K562 (cell line): ENCODE results near the gene ATP5F1D. TPM values are rescaled to one million over a fixed set of nuclear protein-coding genes. Genes with fewer than 3 reads are reported as not detected.
"Not testable (repeated sequence)": the region's sequence is repeated elsewhere in the genome, so short reads cannot be mapped to it uniquely, and the experiment has no call there.

Experiments used
- ATAC-seq: fragments of 200-7000 bp; cut with Tn5 transposase; 3 replicates; pipeline ENCODE4 v1.9.1; 2020; ENCODE audit warnings: moderate library complexity
- BruUV-seq: library from RNA; stranded (reverse); fragments of 400-500 nt; replicated peaks from 2 replicates; lab custom pipeline; 2021; lab: Mats Ljungman, UMichigan
- CTCF ChIA-PET: fragments of 300-600 bp; formaldehyde crosslinking; extraction: SDS; loops from one replicate; lab custom pipeline; 2021; ENCODE audit warnings: low intra/inter-chr PET ratio; lab: Yijun Ruan, JAX
- POLR2A ChIA-PET: fragments of 300-600, 350-650 bp; sonication (Branson Sonifier 250); formaldehyde crosslinking; extraction: SDS; loops from one replicate; lab custom pipeline; 2021; ENCODE audit warnings: antibody characterized with exemption, inconsistent platforms; lab: Yijun Ruan, JAX
- DNase-seq, 4 experiments: peaks; one replicate each; pipeline versions ENCODE4 v3.0.0 to v3.0.0-alpha.2; 2011 to 2018; ENCODE audit warnings: low spot score in 3 of 4, mixed read lengths in 3 of 4; ENCODE audit errors: extremely low read depth in 1 of 4
- FAIRE-seq: peaks from 2 replicates; lab custom pipeline; 2011; peaks lifted over from hg19 to GRCh38; lab: Jason Lieb, UNC
- H2AFZ ChIP-seq: 2 replicates; pipeline ENCODE4 v1.6.0; 2011; ENCODE audit warnings: low read depth, low read length, control low read depth, inconsistent platforms
- H3K27ac ChIP-seq: fragments of 200-600 bp; 3 replicates; pipeline ENCODE4 v1.8.0; 2011; ENCODE audit warnings: low read depth, mild to moderate bottlenecking, control low read depth, inconsistent platforms, low read length, moderate library complexity, mixed read lengths; ENCODE audit errors: extremely low read depth
- H3K27me3 ChIP-seq, 2 experiments: fragments of 300-600 bp in 1 of 2; 2 replicates in 1 of 2; 3 replicates in 1 of 2; pipeline versions ENCODE4 v1.6.0 to v1.8.0; 2011; ENCODE audit warnings: inconsistent platforms in 2 of 2, low read length in 2 of 2, mild to moderate bottlenecking in 1 of 2, mixed read lengths in 1 of 2, moderate library complexity in 1 of 2; ENCODE audit not compliant: control insufficient read depth in 2 of 2, insufficient read depth in 2 of 2
- H3K36me3 ChIP-seq: fragments of 300-600 bp; 3 replicates; pipeline ENCODE4 v1.8.0; 2011; ENCODE audit warnings: mild to moderate bottlenecking, low read length, inconsistent platforms; ENCODE audit not compliant: control insufficient read depth, insufficient read depth
- H3K4me1 ChIP-seq, 2 experiments: fragments of 200-600 bp in 1 of 2; replicated peaks in 1 of 2; 2 replicates in 1 of 2; 3 replicates in 1 of 2; pipeline versions ENCODE4 v1.5.1 to v1.8.0; 2011; ENCODE audit warnings: inconsistent platforms in 2 of 2, low read length in 2 of 2, mild to moderate bottlenecking in 1 of 2, mixed read lengths in 1 of 2, moderate library complexity in 1 of 2; ENCODE audit not compliant: control insufficient read depth in 2 of 2, insufficient read depth in 2 of 2
- H3K4me2 ChIP-seq: 2 replicates; pipeline ENCODE4 v1.6.1; 2011; ENCODE audit warnings: low read length, control low read depth, inconsistent platforms, mixed read lengths; ENCODE audit not compliant: insufficient read depth
- H3K4me3 ChIP-seq: fragments of 200-600 bp; sonication (generic), shearing (Covaris generic); 2 replicates; pipeline ENCODE4 v1.5.1; 2016; ENCODE audit warnings: control low read depth, inconsistent platforms
- H3K79me2 ChIP-seq: fragments of 200-600 bp; 3 replicates; pipeline ENCODE4 v1.8.0; 2011; ENCODE audit warnings: low read length, inconsistent platforms; ENCODE audit not compliant: control insufficient read depth, insufficient read depth
- H3K9ac ChIP-seq, 2 experiments: 2 replicates each; pipeline versions ENCODE4 v1.6.0 to v1.6.1; 2011; ENCODE audit warnings: low read depth in 2 of 2, low read length in 2 of 2, control low read depth in 1 of 2, inconsistent platforms in 1 of 2, mild to moderate bottlenecking in 1 of 2, mixed read lengths in 1 of 2; ENCODE audit not compliant: insufficient read depth in 1 of 2
- H3K9me1 ChIP-seq: one replicate; pipeline ENCODE4 v1.6.0; 2011; ENCODE audit warnings: inconsistent platforms, mild to moderate bottlenecking, low read length, moderate library complexity; ENCODE audit not compliant: control insufficient read depth, insufficient read depth
- H3K9me3 ChIP-seq: replicated peaks from 2 replicates; pipeline ENCODE4 v1.5.1; 2011; ENCODE audit warnings: low read depth, low read length, inconsistent platforms; ENCODE audit not compliant: control insufficient read depth, insufficient read depth
- H4K20me1 ChIP-seq: replicated peaks from 2 replicates; pipeline ENCODE4 v1.6.1; 2011; ENCODE audit warnings: low read length, inconsistent platforms, mixed read lengths; ENCODE audit not compliant: control insufficient read depth, insufficient read depth
- FOXM1 ChIP-seq, 2 experiments: fragments of 450-650 bp in 1 of 2; sonication (generic) in 1 of 2; formaldehyde crosslinking in 1 of 2; IDR thresholded peaks; 2 replicates each; pipeline versions ENCODE4 v1.6.1 to v1.9.0; 2017 to 2022; ENCODE audit warnings: low read depth in 2 of 2, mild to moderate bottlenecking in 2 of 2, missing genetic modification reagents in 1 of 2, moderate library complexity in 1 of 2
- GABPB1 ChIP-seq: sonication (generic); formaldehyde crosslinking; IDR thresholded peaks from 2 replicates; pipeline ENCODE4 v1.8.0; 2022; ENCODE audit warnings: mild to moderate bottlenecking, missing genetic modification reagents
- NFIC ChIP-seq: fragments of 450-650 bp; IDR thresholded peaks from 2 replicates; pipeline ENCODE4 v1.6.1; 2017; ENCODE audit warnings: mild to moderate bottlenecking, inconsistent platforms
- POLR2G ChIP-seq: fragments of 200-400 bp; formaldehyde crosslinking; IDR thresholded peaks from 2 replicates; pipeline ENCODE4 v1.6.1; 2017; ENCODE audit warnings: low read depth, mild to moderate bottlenecking, antibody characterized with exemption, low read length, moderate library complexity
- RBFOX2 ChIP-seq: fragments of 200-400 bp; formaldehyde crosslinking; IDR thresholded peaks from 2 replicates; pipeline ENCODE4 v1.6.1; 2017; ENCODE audit warnings: low read depth, mild to moderate bottlenecking, low read length, moderate library complexity
- SAFB ChIP-seq: fragments of 200-400 bp; formaldehyde crosslinking; IDR thresholded peaks from 2 replicates; pipeline ENCODE4 v1.6.1; 2017; ENCODE audit warnings: low read depth, low read length, borderline replicate concordance
- SP1 ChIP-seq: sonication (generic); formaldehyde crosslinking; IDR thresholded peaks from 2 replicates; pipeline ENCODE4 v1.8.1; 2022; ENCODE audit warnings: mild to moderate bottlenecking, missing genetic modification reagents
- ZFX ChIP-seq: sonication (generic); formaldehyde crosslinking; IDR thresholded peaks from 2 replicates; pipeline ENCODE4 v1.8.0; 2022; ENCODE audit warnings: mild to moderate bottlenecking, missing genetic modification reagents, moderate library complexity
- ZNF384 ChIP-seq: IDR thresholded peaks from 2 replicates; pipeline ENCODE4 v1.6.1; 2012; ENCODE audit warnings: low read depth, low read length, improper control_type of control experiment
- WGBS: fragments of 100-300 bp; shearing (Covaris generic); methylation state at CpG from one replicate; pipeline ENCODE4 v1.1.6; 2016; ENCODE audit warnings: low coverage, mixed read lengths; ENCODE audit not compliant: insufficient coverage; ENCODE audit errors: missing lambda C conversion rate; 5-methylcytosine and 5-hydroxymethylcytosine counted together
- in situ Hi-C: fragments of 300-500 bp; cut with MboI; formaldehyde crosslinking; loops from 4 replicates; pipeline ENCODE4 v1.15.0; 2018; ENCODE audit warnings: inconsistent platforms, mixed read lengths
- intact Hi-C: fragments of 100-400 bp; cut with micrococcal nuclease; formaldehyde crosslinking; loops from 2 replicates; pipeline ENCODE4 v1.14.2; 2022
- polyA plus RNA-seq, 8 experiments: library from polyadenylated mRNA; depleted of rRNA in 4 of 8; stranded (reverse) in 5 of 8; unstranded in 3 of 8; fragments of >200 nt; fragmentation: Nextera tagmentation in 2 of 8; fragmentation: Illumina TruSeq in 1 of 8; extraction: Ambion mirVana in 2 of 8; extraction: Trizol in 1 of 8; gene quantifications; 2 replicates each; pipeline versions ENCODE4 v1.2.1 to v1.2.3, GENCODE V29; 2011 to 2014; ENCODE audit warnings: inconsistent platforms in 1 of 8, missing spikeins in 1 of 8
- total RNA-seq, 7 experiments: library from RNA; depleted of rRNA in 6 of 7; stranded (reverse); fragments of >200 nt in 6 of 7; fragmentation: Illumina TruSeq in 2 of 7; extraction: Trizol in 2 of 7; gene quantifications; 2 replicates each; pipeline versions ENCODE4 v1.2.1 to v1.2.3, GENCODE V29; 2011 to 2021; ENCODE audit warnings: low replicate concordance in 1 of 7
- TF ChIP-seq, protein P1 (sequence below), 3 experiments: IDR thresholded peaks in 2 of 3; conservative IDR thresholded peaks in 1 of 3; 2 replicates each; pipeline ENCODE4 v1.5.1; 2011 to 2012; ENCODE audit warnings: low read length in 3 of 3, mild to moderate bottlenecking in 3 of 3, control low read depth in 2 of 3, improper control_type of control experiment in 1 of 3, inconsistent platforms in 1 of 3, low read depth in 1 of 3, mixed read lengths in 1 of 3, moderate library complexity in 1 of 3; ENCODE audit not compliant: insufficient read depth in 2 of 3

The ATP5F1D gene
- total and polyA plus RNA-seq, 9 of the 15 experiments (the other 6 are each of a cell fraction or from before 2014, with no cell fraction given) = 3.9 to 409 (median 36.8) TPM

DNA sequence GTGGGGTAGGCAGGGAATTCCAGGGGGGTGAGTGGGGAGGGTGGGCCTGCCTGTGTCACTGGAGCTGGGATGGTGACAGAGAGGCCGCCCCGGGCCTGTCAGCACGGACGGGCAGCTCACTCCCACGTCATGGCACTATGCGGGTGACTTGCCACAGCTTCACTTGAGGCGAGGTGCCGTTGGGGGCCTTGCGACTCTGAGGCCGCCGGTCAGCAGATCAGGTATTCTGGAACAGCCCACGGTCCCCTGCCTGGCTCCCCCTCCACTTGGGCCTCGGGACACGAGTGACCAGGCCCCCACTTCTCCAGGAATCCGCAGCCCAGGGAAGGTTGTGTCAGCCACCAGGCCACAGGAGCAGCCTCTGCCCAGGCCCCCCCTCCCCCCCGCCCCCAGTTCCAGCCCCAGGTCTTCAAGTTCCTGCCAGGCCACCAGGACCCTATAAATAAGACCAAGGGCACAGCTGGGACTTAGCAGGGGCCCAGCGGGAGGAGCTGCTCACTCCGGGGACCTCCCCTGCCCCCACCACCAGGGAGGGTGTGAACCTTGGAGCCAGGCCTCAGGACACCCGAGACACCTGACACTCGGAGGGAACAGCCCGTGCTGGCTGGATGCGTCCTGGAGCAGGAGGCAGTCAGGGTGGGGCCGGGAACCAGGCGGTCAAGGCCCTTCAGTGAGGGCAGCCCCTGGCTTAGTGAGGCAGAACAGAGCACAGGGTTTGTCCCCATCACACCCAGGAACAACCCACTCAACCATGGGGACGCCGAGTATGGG lies 4.1 kb downstream of the ATP5F1D start (continued):
- TF ChIP-seq FOXM1 (IDR thresholded peaks at IDR 0.05; ENCODE audit: low read depth) (no peak), FOXM1 (CRISPR knock-in tag; IDR thresholded peaks at IDR 0.05; ENCODE audit: low read depth) (no peak)

DNA sequence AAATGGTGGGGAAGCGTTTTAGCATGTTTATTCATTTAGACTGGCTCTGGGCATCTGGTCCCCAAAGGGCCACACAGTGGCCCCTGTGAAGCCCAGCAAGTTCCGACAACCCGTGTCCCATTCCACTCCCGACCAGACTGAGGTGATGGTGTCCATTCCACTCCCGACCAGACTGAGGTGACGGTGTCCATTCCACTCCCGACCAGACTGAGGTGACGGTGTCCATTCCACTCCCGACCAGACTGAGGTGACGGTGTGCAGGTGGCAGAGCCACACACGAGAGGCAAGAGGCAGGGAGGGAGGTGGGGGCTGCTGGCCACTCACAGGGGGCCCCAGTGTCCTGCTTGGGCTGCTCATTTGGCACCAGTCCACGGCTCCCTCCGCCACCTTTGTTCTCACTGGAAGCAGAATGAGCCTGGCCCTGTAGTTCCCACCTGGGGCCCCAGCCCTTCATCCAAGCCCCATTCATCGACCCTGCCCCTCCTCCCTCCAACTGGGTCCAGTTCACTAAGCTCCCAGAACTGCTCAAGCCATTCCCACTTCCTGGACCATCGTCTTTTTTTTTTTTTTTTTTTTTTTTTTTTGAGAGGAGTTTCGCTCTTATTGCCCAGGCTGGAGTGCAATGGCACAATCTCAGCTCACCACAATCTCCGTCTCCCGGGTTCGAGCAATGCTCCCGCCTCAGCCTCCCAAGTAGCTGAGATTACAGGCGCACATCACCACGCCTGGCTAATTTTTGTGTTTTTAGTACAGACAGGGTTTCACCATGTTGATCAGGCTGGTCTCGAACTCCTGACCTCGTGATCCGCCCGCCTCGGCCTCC lies 4.9 kb downstream of the ATP5F1D start:
- H3K4me3 ChIP-seq, H3K27me3 ChIP-seq, H3K9me3 ChIP-seq, DNase-seq, H2AFZ ChIP-seq, H4K20me1 ChIP-seq, intact Hi-C loops, H3K9me1 ChIP-seq, ATAC-seq, H3K4me2 ChIP-seq, BruUV-seq: not testable (repeated sequence)
- Histone ChIP-seq H3K27ac (peak overlapping the region; percentile 39; the same call in 1 of the 3 replicates), H3K9ac (peak overlapping the region in 1 of 2 experiments; percentile 75; a peak in 2 of 4 replicates), H3K36me3 (peaks cover 50% of the 10 kb centered on the region; the same call in 2 of the 3 replicates), H3K79me2 (peaks cover 62% of the 10 kb centered on the region), H3K4me1 (peaks cover 41 to 95% of the 10 kb centered on the region in 2 experiments)
- TF ChIP-seq ZFX (CRISPR knock-in tag) (peak; percentile 31; the same call in 1 of the 2 replicates), NFIC (peak; percentile 62), POLR2G (peak; percentile 56), SP1 (CRISPR knock-in tag) (peak; percentile 29; the same call in 1 of the 2 replicates), ZNF384 (peak; percentile 59), RBFOX2 (peak; percentile 23; the same call in 1 of the 2 replicates), GABPB1 (CRISPR knock-in tag) (peak; percentile 29; the same call in 1 of the 2 replicates), SAFB (peak; percentile 49; the same call in 1 of the 2 replicates)
- TF ChIP-seq, protein P1, sequence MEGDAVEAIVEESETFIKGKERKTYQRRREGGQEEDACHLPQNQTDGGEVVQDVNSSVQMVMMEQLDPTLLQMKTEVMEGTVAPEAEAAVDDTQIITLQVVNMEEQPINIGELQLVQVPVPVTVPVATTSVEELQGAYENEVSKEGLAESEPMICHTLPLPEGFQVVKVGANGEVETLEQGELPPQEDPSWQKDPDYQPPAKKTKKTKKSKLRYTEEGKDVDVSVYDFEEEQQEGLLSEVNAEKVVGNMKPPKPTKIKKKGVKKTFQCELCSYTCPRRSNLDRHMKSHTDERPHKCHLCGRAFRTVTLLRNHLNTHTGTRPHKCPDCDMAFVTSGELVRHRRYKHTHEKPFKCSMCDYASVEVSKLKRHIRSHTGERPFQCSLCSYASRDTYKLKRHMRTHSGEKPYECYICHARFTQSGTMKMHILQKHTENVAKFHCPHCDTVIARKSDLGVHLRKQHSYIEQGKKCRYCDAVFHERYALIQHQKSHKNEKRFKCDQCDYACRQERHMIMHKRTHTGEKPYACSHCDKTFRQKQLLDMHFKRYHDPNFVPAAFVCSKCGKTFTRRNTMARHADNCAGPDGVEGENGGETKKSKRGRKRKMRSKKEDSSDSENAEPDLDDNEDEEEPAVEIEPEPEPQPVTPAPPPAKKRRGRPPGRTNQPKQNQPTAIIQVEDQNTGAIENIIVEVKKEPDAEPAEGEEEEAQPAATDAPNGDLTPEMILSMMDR (IDR thresholded peaks at IDR 0.05 in 2 of 3, conservative IDR thresholded peaks at IDR 0.05 in 1 of 3; ENCODE audit: insufficient read depth in 2 of 3, low read depth in 1 of 3, low read length in 3 of 3) = peak in 1 of 3 experiments; percentile 24; a peak in 1 of 6 replicates
- POLR2A ChIA-PET = interaction anchor here (0.5 to 1.5 kb wide), 6 partner anchors 10 to 369 kb away, joined by 3 to 14 read pairs (median 4); partner anchors contain the start of gene CIRBP
- CTCF ChIA-PET = interaction anchor here (4.5 kb wide), 1 partner anchor 21 kb away, joined by 51 read pairs; no protein-coding TSS in a partner anchor
- in situ Hi-C loops = loop anchor here (25.0 kb wide), 1 partner anchor 484 kb away; the partner anchor contains the start of gene MISP
- peak; percentile 35 for FAIRE-seq
- 74% methylated on average over 20 of the region's 27 CpGs for WGBS
